HG02678 (cell line): ENCODE results near the gene GMDS.
"Not testable (repeated sequence)": the region's sequence is repeated elsewhere in the genome, so short reads cannot be mapped to it uniquely, and the experiment has no call there.

Source experiments
- ATAC-seq: cut with Tn5 transposase; IDR thresholded peaks from one replicate; pipeline ENCODE4 v1.9.1; 2021; ENCODE audit warnings: mild to moderate bottlenecking, moderate library complexity; ENCODE audit not compliant: unreplicated experiment

Gene GMDS

DNA sequence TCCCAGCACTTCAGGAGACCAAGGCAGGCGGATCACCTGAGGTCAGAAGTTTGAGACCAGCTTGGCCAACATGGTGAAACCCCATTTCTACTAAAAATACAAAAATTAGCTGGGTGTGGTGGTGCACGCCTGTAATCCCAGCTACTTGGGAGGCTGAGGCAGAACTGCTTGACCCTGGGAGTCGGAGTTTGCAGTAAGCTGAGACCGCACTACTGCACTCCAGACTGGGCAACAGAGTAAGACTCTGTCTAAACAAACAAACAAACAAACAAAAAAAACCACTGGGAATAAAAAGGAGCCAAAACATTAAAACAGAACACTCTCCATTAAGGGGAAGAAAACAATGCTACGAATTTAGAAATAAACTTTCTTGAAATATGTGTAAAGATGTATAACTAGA lies 576.9 kb downstream of the GMDS start:
- ATAC-seq: not testable (repeated sequence)

DNA sequence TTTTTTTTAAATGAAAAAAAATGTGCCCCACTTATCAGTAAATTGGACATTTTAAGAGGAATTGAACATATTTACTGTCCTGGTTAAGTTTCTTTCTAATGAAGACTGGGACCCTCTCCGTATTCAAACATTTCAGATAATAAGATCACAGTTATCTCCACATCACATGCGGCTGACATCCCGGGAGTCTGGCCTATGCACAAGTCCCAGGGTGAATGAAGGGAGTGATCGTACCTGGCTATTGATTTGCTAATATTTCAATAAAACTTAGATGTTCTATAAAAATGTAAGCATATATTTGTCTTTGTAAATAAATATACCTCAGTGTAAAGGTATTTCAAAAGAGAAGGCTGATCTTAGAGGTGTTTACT lies 577.6 kb downstream of the GMDS start:
- ATAC-seq: no peak

GRCh38 chr6:1667012-1667804 lies 578.2 kb downstream of the GMDS start:
- no peak for ATAC-seq

DNA sequence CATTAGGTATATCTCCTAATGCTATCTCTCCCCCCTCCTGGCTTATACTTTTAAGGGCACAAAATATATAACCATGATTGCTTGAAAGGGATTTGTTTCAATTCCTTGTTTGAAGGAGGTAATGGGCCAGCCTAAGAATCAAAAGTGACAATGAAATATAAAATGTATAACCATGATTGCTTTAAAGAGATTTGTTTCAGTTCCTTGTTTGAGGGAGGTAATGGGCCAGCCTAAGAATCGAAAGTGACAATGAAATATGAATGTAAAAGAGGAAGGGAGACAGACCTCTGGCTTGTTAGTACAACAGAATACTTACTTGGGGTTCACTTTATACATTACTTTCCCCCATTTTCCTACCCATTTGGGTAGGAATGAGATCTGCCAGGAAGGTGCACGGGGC lies 580.2 kb downstream of the GMDS start:
- ATAC-seq: peak; percentile 93

GRCh38 chr6:1664329-1664728 lies 581.1 kb downstream of the GMDS start:
- ATAC-seq: no peak

DNA sequence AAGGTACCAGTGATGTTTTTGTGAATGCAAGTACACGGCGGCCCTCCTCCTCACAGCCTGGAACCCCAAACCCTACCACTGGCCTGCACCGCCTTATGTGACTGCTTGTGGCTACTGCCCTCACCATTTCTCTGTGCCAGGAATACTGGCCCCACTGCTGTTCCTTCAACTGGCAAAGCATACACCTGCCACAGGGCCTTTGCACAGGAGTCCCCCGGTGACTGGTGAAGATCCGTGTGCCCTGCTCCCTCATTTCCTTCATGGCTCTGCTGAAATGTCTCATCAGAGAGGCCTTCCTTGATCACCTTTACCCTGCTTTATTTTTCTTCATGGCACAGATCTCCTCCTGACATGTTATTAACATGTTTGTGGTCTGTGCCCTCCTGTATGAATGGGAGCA lies 581.9 kb downstream of the GMDS start:
- no peak for ATAC-seq

GRCh38 chr6:1662534-1662933 lies 582.9 kb downstream of the GMDS start:
- no peak for ATAC-seq

DNA sequence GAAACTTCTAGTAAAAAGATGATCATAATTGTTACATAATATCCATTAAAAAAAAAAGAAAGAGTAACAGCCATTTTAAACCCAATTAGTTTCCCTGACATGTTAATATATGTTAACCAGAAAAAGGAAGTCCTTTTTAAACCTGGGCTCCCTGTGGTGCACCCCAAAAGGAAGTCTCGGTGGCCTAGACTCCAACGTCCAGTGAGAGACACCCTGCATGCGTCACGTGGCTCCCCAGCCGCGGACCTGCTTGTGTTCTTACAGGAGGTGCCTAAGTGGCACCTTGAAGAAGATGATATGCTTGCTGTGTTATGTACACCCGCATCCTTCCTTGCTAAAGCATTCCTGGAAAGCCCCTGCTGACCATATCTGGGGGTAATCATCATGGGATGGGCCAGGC lies 585.6 kb downstream of the GMDS start:
- no peak for ATAC-seq

- ATAC-seq: no peak
Observed at GRCh38 chr6:1658212-1659005, 587.0 kb downstream of the GMDS start.

DNA sequence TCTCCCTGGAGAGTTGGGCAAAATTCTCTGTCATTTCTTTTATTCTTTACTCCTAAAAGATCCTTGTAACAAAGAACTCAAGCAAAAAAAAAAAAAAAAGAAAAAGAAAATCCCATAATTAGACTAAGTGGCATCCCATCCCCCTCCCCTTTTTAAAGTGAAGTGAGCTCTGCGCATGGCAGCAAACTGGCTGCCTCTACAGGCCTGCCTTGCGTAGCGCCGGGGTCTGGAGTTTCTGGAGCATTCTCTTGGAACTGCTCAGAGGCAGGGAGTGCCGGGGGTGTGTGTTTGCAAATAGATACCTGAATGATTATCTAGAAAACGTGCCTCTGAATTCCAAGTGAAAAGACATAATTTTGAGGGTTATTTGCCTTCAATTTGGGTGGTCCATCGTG lies 587.6 kb downstream of the GMDS start:
- ATAC-seq: no peak

- ATAC-seq: no peak
Observed at GRCh38 chr6:1657116-1657770, 588.2 kb downstream of the GMDS start.

DNA sequence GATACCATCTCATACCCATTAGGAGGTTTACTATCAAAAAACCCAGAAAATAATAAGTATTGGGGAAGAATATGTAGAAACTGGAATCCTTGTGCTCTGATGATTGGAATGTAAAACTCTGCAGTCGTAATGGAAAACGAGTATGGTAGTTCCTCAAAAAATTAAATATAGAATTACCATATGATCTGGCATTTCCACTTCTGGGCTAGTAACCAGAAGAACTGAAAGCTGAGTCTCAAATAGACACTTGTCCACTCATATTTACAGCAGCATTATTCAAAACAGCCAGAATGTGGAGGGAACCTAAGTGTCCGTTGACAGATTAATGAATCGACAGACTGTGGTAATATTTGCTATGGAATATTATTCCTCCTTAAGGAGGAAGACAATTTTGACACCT lies 591.4 kb downstream of the GMDS start:
- ATAC-seq: no peak

GRCh38 chr6:1652842-1653241 lies 592.6 kb downstream of the GMDS start:
- ATAC-seq: no peak

DNA sequence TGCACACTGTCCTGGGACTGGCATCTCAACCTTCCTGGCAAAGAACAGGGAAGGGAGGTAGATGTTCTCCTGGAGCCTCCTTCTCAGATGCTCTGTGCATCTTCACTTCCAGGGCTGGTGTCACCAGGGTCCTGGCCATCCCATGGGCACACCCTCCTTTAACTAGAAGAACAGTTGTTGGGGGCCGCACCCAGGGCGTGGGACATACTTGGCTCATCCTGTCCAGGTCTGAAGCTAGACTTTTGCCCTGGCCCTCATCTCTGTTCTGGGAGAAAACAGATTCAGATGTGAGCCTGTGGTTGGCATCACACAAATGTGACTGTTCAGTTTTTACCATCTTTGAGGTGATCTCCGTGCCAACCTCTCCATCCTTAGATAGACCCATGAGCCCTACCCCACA lies 594.0 kb downstream of the GMDS start:
- no peak for ATAC-seq

GRCh38 chr6:1645466-1646185 lies 599.8 kb downstream of the GMDS start:
- ATAC-seq: no peak

GRCh38 chr6:1644516-1645060 lies 600.8 kb downstream of the GMDS start:
- ATAC-seq: no peak

GRCh38 chr6:1643830-1644445 lies 601.5 kb downstream of the GMDS start:
- no peak for ATAC-seq

DNA sequence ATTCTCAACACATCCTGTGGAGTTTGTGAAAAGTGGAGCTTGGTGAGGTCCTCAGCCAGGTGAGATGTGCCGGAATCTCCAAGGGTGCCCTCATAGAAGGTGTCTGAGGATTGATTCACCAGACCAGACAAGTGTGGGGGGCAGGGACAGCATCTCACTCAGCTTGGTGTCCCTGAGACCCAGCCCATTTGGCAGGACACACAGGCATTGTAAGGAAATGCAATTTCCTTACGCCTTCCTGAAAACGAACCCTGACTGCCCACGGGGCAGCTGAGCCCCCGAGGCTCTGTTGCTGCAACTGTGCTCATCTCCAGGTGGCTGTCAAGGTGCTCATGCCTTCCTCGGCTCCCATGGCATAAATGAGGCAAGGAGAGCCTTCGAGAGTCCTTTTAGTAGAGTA lies 602.3 kb downstream of the GMDS start:
- ATAC-seq: no peak

DNA sequence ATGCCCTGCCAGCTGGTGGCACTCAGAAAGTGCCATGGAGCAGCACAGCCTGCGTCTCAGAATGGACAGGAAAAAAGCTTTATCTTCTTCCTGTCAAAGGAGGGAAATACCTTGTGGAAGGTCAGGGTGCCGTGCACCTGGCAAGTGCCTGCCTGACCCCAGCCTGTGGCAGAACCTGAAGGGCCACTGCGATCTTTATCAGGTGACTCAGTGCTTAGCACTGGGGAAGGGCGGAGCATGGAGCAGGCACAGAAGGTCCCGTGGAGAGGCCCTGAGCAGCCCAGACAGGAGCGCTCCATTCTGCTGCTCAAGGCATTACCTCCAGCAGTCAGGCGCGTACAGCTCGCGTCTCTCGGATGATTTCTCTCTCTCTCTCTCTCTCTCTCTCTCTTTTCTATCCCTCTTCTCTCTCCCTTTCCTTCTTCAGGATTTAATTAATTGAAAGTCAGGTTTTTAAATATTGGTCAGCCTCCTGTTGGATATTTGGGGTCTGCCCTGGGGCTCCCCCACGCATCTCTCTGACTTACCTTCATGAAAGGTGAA lies 604.0 kb downstream of the GMDS start:
- no peak for ATAC-seq

- no peak for ATAC-seq
Observed at GRCh38 chr6:1640476-1640875, 604.9 kb downstream of the GMDS start.
